Hepatocyte (in vitro differentiated cells): ENCODE results near the gene NCL. TPM values are rescaled to one million over a fixed set of nuclear protein-coding genes. Genes with fewer than 3 reads are reported as not detected.
"Not testable (repeated sequence)": the region's sequence is repeated elsewhere in the genome, so short reads cannot be mapped to it uniquely, and the experiment has no call there.

Experiments
- DNase-seq: peaks from one replicate; pipeline ENCODE4 v3.0.0-alpha.2; 2016; ENCODE audit warnings: low spot score
- H2AFZ ChIP-seq: fragments of 200-600 bp; sonication (generic); 2 replicates; pipeline ENCODE4 v1.6.0; 2016; ENCODE audit warnings: antibody characterized with exemption, mild to moderate bottlenecking
- H3K27ac ChIP-seq: fragments of 200-600 bp; sonication (generic); 2 replicates; pipeline ENCODE4 v1.5.1; 2016; ENCODE audit warnings: mild to moderate bottlenecking
- H3K27me3 ChIP-seq: fragments of 200-600 bp; sonication (generic); 2 replicates; pipeline ENCODE4 v1.6.1; 2016
- H3K36me3 ChIP-seq: fragments of 200-600 bp; sonication (generic); replicated peaks from 2 replicates; pipeline ENCODE4 v1.5.1; 2016; ENCODE audit warnings: low read depth; ENCODE audit not compliant: insufficient read depth
- H3K4me1 ChIP-seq: fragments of 200-600 bp; sonication (generic); 2 replicates; pipeline ENCODE4 v1.5.1; 2016; ENCODE audit warnings: mild to moderate bottlenecking, moderate library complexity; ENCODE audit not compliant: insufficient read depth
- H3K4me2 ChIP-seq: fragments of 200-600 bp; sonication (generic); 2 replicates; pipeline ENCODE4 v1.6.0; 2016
- H3K4me3 ChIP-seq: fragments of 200-600 bp; sonication (generic); 2 replicates; pipeline ENCODE4 v1.5.1; 2016; ENCODE audit warnings: mild to moderate bottlenecking
- H3K79me2 ChIP-seq: fragments of 200-600 bp; sonication (generic); 2 replicates; pipeline ENCODE4 v1.6.0; 2017; ENCODE audit warnings: mild to moderate bottlenecking
- H3K9me2 ChIP-seq: fragments of 200-600 bp; sonication (generic); replicated peaks from 2 replicates; pipeline ENCODE4 v1.6.0; 2017; ENCODE audit warnings: mild to moderate bottlenecking; ENCODE audit not compliant: insufficient read depth
- H3K9me3 ChIP-seq: fragments of 200-600 bp; sonication (generic); 2 replicates; pipeline ENCODE4 v1.5.1; 2016; ENCODE audit warnings: low read depth, mild to moderate bottlenecking
- H4K20me1 ChIP-seq: fragments of 200-600 bp; sonication (generic); 2 replicates; pipeline ENCODE4 v1.6.0; 2016; ENCODE audit warnings: mild to moderate bottlenecking; ENCODE audit not compliant: insufficient read depth, poor library complexity, severe bottlenecking
- EZH2 ChIP-seq: fragments of 200-600 bp; sonication (generic); IDR thresholded peaks from 2 replicates; pipeline ENCODE4 v1.6.1; 2016; ENCODE audit warnings: antibody characterized with exemption, mild to moderate bottlenecking, borderline replicate concordance
- EZH2phosphoT487 ChIP-seq: fragments of 200-600 bp; sonication (generic); IDR thresholded peaks from one replicate; pipeline ENCODE4 v1.6.1; 2018; ENCODE audit warnings: antibody characterized with exemption, mild to moderate bottlenecking, low read depth, moderate library complexity; ENCODE audit not compliant: unreplicated experiment, severe bottlenecking
- WGBS: methylation state at CpG from one replicate; pipeline ENCODE4 v1.1.6; 2016; ENCODE audit warnings: low lambda C conversion rate; ENCODE audit errors: missing lambda C conversion rate; 5-methylcytosine and 5-hydroxymethylcytosine counted together
- polyA plus RNA-seq: library from polyadenylated mRNA; unstranded; fragments of >200 nt; fragmentation: Nextera tagmentation; extraction: Ambion mirVana; gene quantifications from 2 replicates; pipeline ENCODE4 v1.2.1, GENCODE V29; 2016
- total RNA-seq: library from RNA; depleted of rRNA; stranded (reverse); fragments of >200 nt; gene quantifications from 2 replicates; pipeline ENCODE4 v1.2.3, GENCODE V29; 2014
- TF ChIP-seq, protein P1 (sequence below): fragments of 200-600 bp; sonication (generic); IDR thresholded peaks from 2 replicates; pipeline ENCODE4 v1.5.1; 2016; ENCODE audit warnings: antibody characterized with exemption, mild to moderate bottlenecking; ENCODE audit not compliant: poor library complexity

Gene NCL
- total and polyA plus RNA-seq, 2 experiments from 2014 or later, result 137 to 349 TPM

DNA sequence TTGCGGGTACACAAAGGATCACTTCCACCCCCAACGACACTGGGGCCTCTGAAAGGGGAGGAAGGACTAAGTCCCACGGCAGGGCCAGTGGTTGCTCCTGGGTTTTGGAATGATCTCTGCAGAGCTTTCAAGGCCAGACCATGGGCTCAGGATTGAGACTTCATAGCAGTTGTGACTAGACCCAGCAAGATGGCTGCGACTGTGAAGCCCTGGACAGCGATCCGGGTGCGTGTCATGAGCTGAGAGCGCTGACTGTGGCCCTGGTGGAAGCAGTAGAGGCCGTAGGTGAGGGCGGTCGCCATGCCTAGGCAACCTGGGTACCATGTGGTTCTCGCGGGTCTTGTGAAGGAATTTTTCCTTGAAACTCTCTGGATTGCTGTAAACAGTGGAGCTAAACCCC, 27.3 kb downstream of the NCL start:
- Histone ChIP-seq H3K36me3 (no peaks in the 10 kb centered on the region), H3K27ac (no peak overlapping the region), H2AFZ (no peak overlapping the region), H3K9me2 (no peaks in the 10 kb centered on the region), H3K4me2 (no peak overlapping the region), H3K4me1 (no peaks in the 10 kb centered on the region), H3K79me2 (no peaks in the 10 kb centered on the region), H3K27me3 (no peaks in the 10 kb centered on the region), H4K20me1 (no peaks in the 10 kb centered on the region), H3K9me3 (no peaks in the 10 kb centered on the region), H3K4me3 (no peak overlapping the region)
- no peak for DNase-seq
- no peak for TF ChIP-seq EZH2phosphoT487
- no peak for TF ChIP-seq EZH2
- TF ChIP-seq, protein P1, sequence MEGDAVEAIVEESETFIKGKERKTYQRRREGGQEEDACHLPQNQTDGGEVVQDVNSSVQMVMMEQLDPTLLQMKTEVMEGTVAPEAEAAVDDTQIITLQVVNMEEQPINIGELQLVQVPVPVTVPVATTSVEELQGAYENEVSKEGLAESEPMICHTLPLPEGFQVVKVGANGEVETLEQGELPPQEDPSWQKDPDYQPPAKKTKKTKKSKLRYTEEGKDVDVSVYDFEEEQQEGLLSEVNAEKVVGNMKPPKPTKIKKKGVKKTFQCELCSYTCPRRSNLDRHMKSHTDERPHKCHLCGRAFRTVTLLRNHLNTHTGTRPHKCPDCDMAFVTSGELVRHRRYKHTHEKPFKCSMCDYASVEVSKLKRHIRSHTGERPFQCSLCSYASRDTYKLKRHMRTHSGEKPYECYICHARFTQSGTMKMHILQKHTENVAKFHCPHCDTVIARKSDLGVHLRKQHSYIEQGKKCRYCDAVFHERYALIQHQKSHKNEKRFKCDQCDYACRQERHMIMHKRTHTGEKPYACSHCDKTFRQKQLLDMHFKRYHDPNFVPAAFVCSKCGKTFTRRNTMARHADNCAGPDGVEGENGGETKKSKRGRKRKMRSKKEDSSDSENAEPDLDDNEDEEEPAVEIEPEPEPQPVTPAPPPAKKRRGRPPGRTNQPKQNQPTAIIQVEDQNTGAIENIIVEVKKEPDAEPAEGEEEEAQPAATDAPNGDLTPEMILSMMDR, result no peak
- 94% methylated on average over 13 of the region's 13 CpGs for WGBS

DNA sequence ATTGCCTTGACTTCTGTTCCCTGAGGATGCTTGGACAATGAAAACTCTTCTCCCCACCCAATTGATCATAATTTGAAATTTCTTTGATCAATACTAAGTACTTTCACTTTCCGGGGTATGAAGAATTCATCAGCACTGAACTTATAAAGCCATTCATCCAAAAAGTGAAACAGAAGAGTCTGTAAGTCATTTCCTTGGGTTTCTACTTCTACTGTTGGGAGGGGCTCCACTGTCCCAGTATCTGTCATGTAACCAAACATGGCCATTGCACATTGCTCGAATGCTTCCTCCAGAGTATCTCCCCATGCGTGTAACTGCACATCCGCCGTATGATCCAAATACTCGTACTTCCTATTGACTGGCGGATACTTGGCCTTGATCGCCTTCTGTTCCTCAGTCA, 30.3 kb downstream of the NCL start:
- Histone ChIP-seq H2AFZ (no peak overlapping the region), H3K79me2 (no peaks in the 10 kb centered on the region), H3K36me3 (no peaks in the 10 kb centered on the region), H3K4me1 (no peaks in the 10 kb centered on the region), H3K27ac (no peak overlapping the region), H3K4me3 (no peak overlapping the region), H3K9me3 (no peaks in the 10 kb centered on the region), H3K4me2 (no peak overlapping the region), H3K27me3 (no peaks in the 10 kb centered on the region), H3K9me2 (no peaks in the 10 kb centered on the region), H4K20me1 (no peaks in the 10 kb centered on the region)
- DNase-seq, result no peak
- TF ChIP-seq EZH2, result no peak
- no peak for TF ChIP-seq EZH2phosphoT487
- TF ChIP-seq, protein P1, result no peak
- 96% methylated on average over 8 of the region's 8 CpGs for WGBS

DNA sequence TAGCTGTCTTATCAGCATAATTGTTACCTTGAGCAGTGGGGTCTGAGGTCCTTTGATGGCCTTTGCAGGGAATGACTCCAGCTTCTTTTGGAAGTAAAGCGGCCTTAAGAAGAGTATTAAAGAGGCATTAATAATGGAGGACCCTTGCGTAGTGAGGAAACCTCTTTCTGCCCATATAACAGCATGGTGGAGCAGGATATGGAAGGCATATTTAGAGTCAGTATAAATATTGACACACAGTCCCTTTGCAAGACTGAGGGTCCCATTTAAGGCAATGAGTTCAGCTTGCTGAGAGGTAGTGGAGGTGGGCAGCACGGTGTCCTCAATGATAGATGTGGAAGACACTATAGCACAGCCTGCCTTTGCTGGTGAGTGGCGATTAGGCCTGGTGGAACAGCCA, 32.7 kb downstream of the NCL start:
- 91% methylated on average over 4 of the region's 4 CpGs for WGBS
- no peak for DNase-seq
- Histone ChIP-seq H3K4me3 (no peak overlapping the region), H3K9me2 (no peaks in the 10 kb centered on the region), H3K4me1 (no peaks in the 10 kb centered on the region), H4K20me1 (no peaks in the 10 kb centered on the region), H2AFZ (no peak overlapping the region), H3K4me2 (no peak overlapping the region), H3K79me2 (no peaks in the 10 kb centered on the region), H3K9me3 (no peaks in the 10 kb centered on the region), H3K36me3 (no peaks in the 10 kb centered on the region), H3K27me3 (no peaks in the 10 kb centered on the region), H3K27ac (no peak overlapping the region)
- no peak for TF ChIP-seq EZH2
- TF ChIP-seq, protein P1, result no peak
- TF ChIP-seq EZH2phosphoT487, result no peak

DNA sequence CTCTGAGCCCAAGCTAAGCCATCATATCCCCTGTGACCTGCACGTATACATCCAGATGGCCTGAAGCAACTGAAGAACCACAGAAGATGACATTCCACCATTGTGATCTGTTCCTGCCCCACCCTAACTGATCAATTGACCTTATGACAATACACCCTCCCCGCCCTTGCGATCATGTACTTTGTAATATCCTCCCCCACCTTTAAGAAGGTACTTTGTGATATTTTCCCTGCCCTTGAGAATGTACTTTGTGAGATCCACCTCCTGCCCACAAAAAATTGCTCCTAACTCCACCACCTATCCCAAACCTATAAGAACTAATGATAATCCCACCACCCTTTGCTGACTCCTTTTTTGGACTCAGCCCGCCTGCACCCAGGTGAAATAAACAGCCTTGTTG, 33.8 kb downstream of the NCL start:
- H3K36me3 ChIP-seq, H3K4me2 ChIP-seq, DNase-seq, H3K4me3 ChIP-seq, H3K9me2 ChIP-seq, H3K9me3 ChIP-seq, H4K20me1 ChIP-seq, H2AFZ ChIP-seq, H3K27ac ChIP-seq, H3K4me1 ChIP-seq, H3K27me3 ChIP-seq, H3K79me2 ChIP-seq: not testable (repeated sequence)
- 90% methylated on average over 4 of the region's 4 CpGs for WGBS
